Calu3 (cell line): ENCODE results near the gene EPAS1. TPM values are rescaled to one million over a fixed set of nuclear protein-coding genes. Genes with fewer than 3 reads are reported as not detected.

Experiments
- BruUV-seq: library from RNA; stranded (reverse); fragments of 400-500 nt; replicated peaks from 2 replicates; lab custom pipeline; 2021; lab: Mats Ljungman, UMichigan
- CTCF ChIA-PET: fragments of 300-600 bp; sonication (Branson Sonifier 250); formaldehyde crosslinking; loops from one replicate; lab custom pipeline; 2022; ENCODE audit warnings: antibody characterized with exemption; lab: Charles Lee
- DNase-seq: peaks from one replicate; pipeline ENCODE4 v3.0.0; 2022
- H3K27ac Mint-ChIP-seq: one replicate; pipeline ENCODE4 v1.8.0; 2022; ENCODE audit warnings: mixed read lengths; ENCODE audit not compliant: unreplicated experiment
- H3K27me3 Mint-ChIP-seq: one replicate; pipeline ENCODE4 v1.8.0; 2022; ENCODE audit warnings: mixed read lengths; ENCODE audit not compliant: unreplicated experiment
- H3K36me3 Mint-ChIP-seq: one replicate; pipeline ENCODE4 v1.8.0; 2022; ENCODE audit warnings: mild to moderate bottlenecking, moderate library complexity, mixed read lengths; ENCODE audit not compliant: insufficient read depth, unreplicated experiment
- H3K4me1 Mint-ChIP-seq: one replicate; pipeline ENCODE4 v1.8.0; 2022; ENCODE audit warnings: mild to moderate bottlenecking, low read depth, mixed read lengths; ENCODE audit not compliant: unreplicated experiment
- H3K4me3 Mint-ChIP-seq: one replicate; pipeline ENCODE4 v1.8.0; 2022; ENCODE audit warnings: mild to moderate bottlenecking, low read depth, moderate library complexity, mixed read lengths; ENCODE audit not compliant: unreplicated experiment
- H3K9me3 Mint-ChIP-seq: one replicate; pipeline ENCODE4 v1.8.0; 2022; ENCODE audit warnings: low read depth, mixed read lengths; ENCODE audit not compliant: unreplicated experiment
- intact Hi-C: fragments of 100-400 bp; cut with micrococcal nuclease; formaldehyde crosslinking; loops from one replicate; pipeline ENCODE4 v1.10.0; 2022; ENCODE audit not compliant: unreplicated experiment
- total RNA-seq: library from RNA; stranded (reverse); gene quantifications from 2 replicates; pipeline ENCODE4 v1.2.3, GENCODE V29; 2022
- TF ChIP-seq, protein P1 (sequence below): fragments of 200-600 bp; IDR thresholded peaks from one replicate; pipeline ENCODE4 v1.8.0; 2022; ENCODE audit warnings: antibody characterized with exemption; ENCODE audit not compliant: unreplicated experiment

Gene EPAS1
- total RNA-seq, 1 experiment from 2014 or later: 18.5 TPM

DNA sequence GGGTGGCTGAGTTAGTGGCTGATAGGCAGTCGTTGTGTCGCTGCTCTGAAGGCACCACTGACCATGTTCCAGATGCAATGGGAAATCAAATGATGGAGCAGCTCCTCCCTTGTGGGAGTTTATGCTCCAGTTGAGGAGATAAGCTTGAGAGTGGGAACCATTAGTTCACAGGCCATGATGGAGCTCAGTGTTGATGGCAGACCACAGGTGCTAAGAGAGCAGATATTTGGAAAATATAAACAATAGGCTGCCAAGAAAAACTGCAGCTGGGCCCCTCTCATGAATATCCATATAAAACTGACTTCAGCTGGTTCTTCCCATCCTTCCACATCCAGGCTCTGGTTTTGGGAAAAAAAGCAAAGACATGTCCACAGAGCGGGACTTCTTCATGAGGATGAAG is 63.1 kb downstream of the EPAS1 start:
- Mint-ChIP-seq H3K36me3 (no peaks in the 10 kb centered on the region), H3K4me1 (no peaks in the 10 kb centered on the region), H3K4me3 (no peak overlapping the region), H3K9me3 (no peaks in the 10 kb centered on the region), H3K27ac (no peak overlapping the region), H3K27me3 (no peaks in the 10 kb centered on the region)
- TF ChIP-seq, protein P1, sequence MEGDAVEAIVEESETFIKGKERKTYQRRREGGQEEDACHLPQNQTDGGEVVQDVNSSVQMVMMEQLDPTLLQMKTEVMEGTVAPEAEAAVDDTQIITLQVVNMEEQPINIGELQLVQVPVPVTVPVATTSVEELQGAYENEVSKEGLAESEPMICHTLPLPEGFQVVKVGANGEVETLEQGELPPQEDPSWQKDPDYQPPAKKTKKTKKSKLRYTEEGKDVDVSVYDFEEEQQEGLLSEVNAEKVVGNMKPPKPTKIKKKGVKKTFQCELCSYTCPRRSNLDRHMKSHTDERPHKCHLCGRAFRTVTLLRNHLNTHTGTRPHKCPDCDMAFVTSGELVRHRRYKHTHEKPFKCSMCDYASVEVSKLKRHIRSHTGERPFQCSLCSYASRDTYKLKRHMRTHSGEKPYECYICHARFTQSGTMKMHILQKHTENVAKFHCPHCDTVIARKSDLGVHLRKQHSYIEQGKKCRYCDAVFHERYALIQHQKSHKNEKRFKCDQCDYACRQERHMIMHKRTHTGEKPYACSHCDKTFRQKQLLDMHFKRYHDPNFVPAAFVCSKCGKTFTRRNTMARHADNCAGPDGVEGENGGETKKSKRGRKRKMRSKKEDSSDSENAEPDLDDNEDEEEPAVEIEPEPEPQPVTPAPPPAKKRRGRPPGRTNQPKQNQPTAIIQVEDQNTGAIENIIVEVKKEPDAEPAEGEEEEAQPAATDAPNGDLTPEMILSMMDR: no peak
- intact Hi-C loops: loop anchor here (10.0 kb wide), 1 partner anchor 176 kb away; no protein-coding TSS in a partner anchor
- CTCF ChIA-PET: no interaction called here
- BruUV-seq: no TSS peak
- DNase-seq: no peak

GRCh38 chr2:46361920-46362666 is 64.9 kb downstream of the EPAS1 start:
- no peak for DNase-seq
- TF ChIP-seq, protein P1: no peak
- intact Hi-C loops: loop anchor here (10.0 kb wide), 1 partner anchor 177 kb away; no protein-coding TSS in a partner anchor
- CTCF ChIA-PET: interaction anchor here (1.2 to 1.3 kb wide), 2 partner anchors 23 to 299 kb away, joined by 3 to 5 read pairs; no protein-coding TSS in a partner anchor
- no peaks in the 10 kb centered on the region for H3K4me1 Mint-ChIP-seq
- no peaks in the 10 kb centered on the region for H3K27me3 Mint-ChIP-seq
- no peak overlapping the region for H3K27ac Mint-ChIP-seq
- BruUV-seq: no TSS peak
- no peaks in the 10 kb centered on the region for H3K36me3 Mint-ChIP-seq
- no peaks in the 10 kb centered on the region for H3K9me3 Mint-ChIP-seq
- no peak overlapping the region for H3K4me3 Mint-ChIP-seq

GRCh38 chr2:46362667-46363012 is 65.4 kb downstream of the EPAS1 start:
- CTCF ChIA-PET: interaction anchor here (1.2 to 1.3 kb wide), 2 partner anchors 23 to 300 kb away, joined by 3 to 5 read pairs; no protein-coding TSS in a partner anchor
- no peaks in the 10 kb centered on the region for H3K27me3 Mint-ChIP-seq
- H3K4me1 Mint-ChIP-seq: no peaks in the 10 kb centered on the region
- H3K4me3 Mint-ChIP-seq: no peak overlapping the region
- no peaks in the 10 kb centered on the region for H3K36me3 Mint-ChIP-seq
- H3K27ac Mint-ChIP-seq: no peak overlapping the region
- TF ChIP-seq, protein P1: no peak
- no peak for DNase-seq
- intact Hi-C loops: loop anchor here (10.0 kb wide), 1 partner anchor 178 kb away; no protein-coding TSS in a partner anchor
- BruUV-seq: no TSS peak
- H3K9me3 Mint-ChIP-seq: no peaks in the 10 kb centered on the region

GRCh38 chr2:46363535-46364170 is 66.4 kb downstream of the EPAS1 start:
- intact Hi-C loops: loop anchor here (2.0 to 10.0 kb wide), 4 partner anchors 65 to 301 kb away; no protein-coding TSS in a partner anchor
- CTCF ChIA-PET: interaction anchor here (1.2 to 1.3 kb wide), 2 partner anchors 24 to 301 kb away, joined by 3 to 5 read pairs; no protein-coding TSS in a partner anchor
- DNase-seq: no peak
- H3K27ac Mint-ChIP-seq: no peak overlapping the region
- TF ChIP-seq, protein P1: no peak
- H3K27me3 Mint-ChIP-seq: no peaks in the 10 kb centered on the region
- no TSS peak for BruUV-seq
- H3K4me3 Mint-ChIP-seq: no peak overlapping the region
- no peaks in the 10 kb centered on the region for H3K36me3 Mint-ChIP-seq
- H3K9me3 Mint-ChIP-seq: no peaks in the 10 kb centered on the region
- H3K4me1 Mint-ChIP-seq: no peaks in the 10 kb centered on the region
